ENCODE results near the gene ANXA7. TPM values are rescaled to one million over a fixed set of nuclear protein-coding genes. Genes with fewer than 3 reads are reported as not detected.

Gene ANXA7
- total and polyA plus RNA-seq, 8 donors = 16.2 to 103 (median 58.1) TPM

DNA sequence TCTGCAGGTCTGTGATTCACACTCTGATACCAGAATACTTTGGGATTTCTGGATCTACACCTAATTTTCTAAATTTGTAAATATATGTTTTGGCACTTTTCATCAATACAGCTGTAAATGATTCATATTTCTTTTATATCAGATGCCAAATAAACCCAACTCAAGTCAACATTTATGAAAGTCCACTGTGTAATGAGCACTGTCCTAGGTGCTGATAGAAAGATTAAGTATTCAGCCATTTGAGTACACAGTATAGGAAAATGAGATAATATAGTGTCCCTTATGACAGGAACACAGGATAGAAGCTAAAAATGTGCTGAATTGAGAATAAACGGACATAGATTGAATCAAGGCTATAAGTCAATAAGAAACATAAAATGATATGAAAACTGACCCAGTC, 6.4 kb downstream of the ANXA7 start:
- H3K4me3 ChIP-seq = no peak overlapping the region
- no peaks in the 10 kb centered on the region for H3K27me3 ChIP-seq
- no peak for TF ChIP-seq EP300 (IDR thresholded peaks at IDR 0.05)
- TF ChIP-seq, protein P1, sequence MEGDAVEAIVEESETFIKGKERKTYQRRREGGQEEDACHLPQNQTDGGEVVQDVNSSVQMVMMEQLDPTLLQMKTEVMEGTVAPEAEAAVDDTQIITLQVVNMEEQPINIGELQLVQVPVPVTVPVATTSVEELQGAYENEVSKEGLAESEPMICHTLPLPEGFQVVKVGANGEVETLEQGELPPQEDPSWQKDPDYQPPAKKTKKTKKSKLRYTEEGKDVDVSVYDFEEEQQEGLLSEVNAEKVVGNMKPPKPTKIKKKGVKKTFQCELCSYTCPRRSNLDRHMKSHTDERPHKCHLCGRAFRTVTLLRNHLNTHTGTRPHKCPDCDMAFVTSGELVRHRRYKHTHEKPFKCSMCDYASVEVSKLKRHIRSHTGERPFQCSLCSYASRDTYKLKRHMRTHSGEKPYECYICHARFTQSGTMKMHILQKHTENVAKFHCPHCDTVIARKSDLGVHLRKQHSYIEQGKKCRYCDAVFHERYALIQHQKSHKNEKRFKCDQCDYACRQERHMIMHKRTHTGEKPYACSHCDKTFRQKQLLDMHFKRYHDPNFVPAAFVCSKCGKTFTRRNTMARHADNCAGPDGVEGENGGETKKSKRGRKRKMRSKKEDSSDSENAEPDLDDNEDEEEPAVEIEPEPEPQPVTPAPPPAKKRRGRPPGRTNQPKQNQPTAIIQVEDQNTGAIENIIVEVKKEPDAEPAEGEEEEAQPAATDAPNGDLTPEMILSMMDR (IDR thresholded peaks at IDR 0.05) = no peak
- TF ChIP-seq POLR2AphosphoS5 (IDR thresholded peaks at IDR 0.05) = no peak
- TF ChIP-seq POLR2A (IDR thresholded peaks at IDR 0.05) = no peak
- intact Hi-C loops (cut with DNase I; ENCODE audit: low total_unique reads) = no loop called here
- H3K36me3 ChIP-seq = peaks cover 0 to 10% (median 3%) of the 10 kb centered on the region in 4 donors
- 74 to 90% (median 84%) methylated on average over 1 of the region's 1 CpG for WGBS, 5 donors
- DNase-seq = no peak
- no peak overlapping the region for H3K27ac ChIP-seq
- H3K4me1 ChIP-seq = peaks cover 12 to 75% (median 49%) of the 10 kb centered on the region in 4 donors
- no peaks in the 10 kb centered on the region for H3K9me3 ChIP-seq

DNA sequence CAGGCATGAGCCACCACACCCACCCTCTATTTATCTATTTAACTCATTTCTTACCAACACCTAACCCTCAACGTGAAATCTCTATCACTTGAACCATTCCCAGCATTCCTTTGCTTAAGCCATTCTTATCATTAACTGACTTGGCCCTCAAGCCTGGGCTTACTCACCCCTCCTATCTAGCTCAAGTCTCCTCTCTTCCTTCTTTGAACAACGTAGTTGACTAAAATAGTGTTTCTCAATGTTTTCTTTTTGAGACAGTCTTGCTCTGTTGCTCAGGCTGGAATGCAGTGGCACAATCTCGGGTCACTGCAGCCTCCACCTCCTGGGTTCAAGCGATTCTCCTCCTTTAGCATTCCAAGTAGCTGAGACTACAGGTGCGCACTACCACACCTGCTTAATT, 7.0 kb downstream of the ANXA7 start:
- no peak for DNase-seq
- TF ChIP-seq EP300 (IDR thresholded peaks at IDR 0.05) (no peak), POLR2A (IDR thresholded peaks at IDR 0.05) (no peak), POLR2AphosphoS5 (IDR thresholded peaks at IDR 0.05) (no peak)
- TF ChIP-seq, protein P1 (IDR thresholded peaks at IDR 0.05) = no peak
- peaks cover 0 to 10% (median 3%) of the 10 kb centered on the region in 4 donors for H3K36me3 ChIP-seq
- intact Hi-C loops (cut with DNase I; ENCODE audit: low total_unique reads) = no loop called here
- H3K27ac ChIP-seq = no peak overlapping the region
- peaks cover 6 to 68% (median 43%) of the 10 kb centered on the region in 4 donors for H3K4me1 ChIP-seq
- H3K4me3 ChIP-seq = no peak overlapping the region
- 73 to 86% (median 75%) methylated on average over 5 of the region's 5 CpGs for WGBS, 5 donors
- H3K27me3 ChIP-seq = no peaks in the 10 kb centered on the region
- H3K9me3 ChIP-seq = no peaks in the 10 kb centered on the region

DNA sequence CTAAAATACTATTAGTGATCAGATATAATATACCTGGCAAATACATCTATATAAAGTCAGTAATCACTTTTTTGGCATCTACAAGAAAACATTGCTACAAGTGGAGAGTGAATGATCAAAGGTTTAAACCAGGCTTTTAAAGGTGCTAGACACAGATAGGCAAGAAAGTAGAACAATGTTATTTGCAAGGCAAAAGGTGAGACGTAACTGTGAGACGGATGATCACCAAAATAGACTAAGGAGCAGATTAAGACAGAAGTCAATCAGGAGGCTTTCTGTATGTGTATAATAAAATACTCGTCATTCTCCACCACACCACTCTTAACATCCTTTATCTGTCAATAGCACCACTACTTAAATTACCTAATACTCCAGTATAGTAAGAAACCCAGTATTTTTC, 8.3 kb downstream of the ANXA7 start:
- Histone ChIP-seq H3K4me3 (no peak overlapping the region), H3K36me3 (peaks cover 0 to 12% (median 3%) of the 10 kb centered on the region in 4 donors), H3K9me3 (no peaks in the 10 kb centered on the region), H3K4me1 (peaks cover 5 to 67% (median 37%) of the 10 kb centered on the region in 4 donors), H3K27ac (no peak overlapping the region), H3K27me3 (no peaks in the 10 kb centered on the region)
- no peak for DNase-seq
- intact Hi-C loops (cut with DNase I; ENCODE audit: low total_unique reads) = no loop called here
- 88 to 94% (median 93%) methylated on average over 3 of the region's 3 CpGs for WGBS, 5 donors
- TF ChIP-seq POLR2AphosphoS5 (IDR thresholded peaks at IDR 0.05) (no peak), EP300 (IDR thresholded peaks at IDR 0.05) (no peak), POLR2A (IDR thresholded peaks at IDR 0.05) (no peak)
- TF ChIP-seq, protein P1 (IDR thresholded peaks at IDR 0.05) = no peak

DNA sequence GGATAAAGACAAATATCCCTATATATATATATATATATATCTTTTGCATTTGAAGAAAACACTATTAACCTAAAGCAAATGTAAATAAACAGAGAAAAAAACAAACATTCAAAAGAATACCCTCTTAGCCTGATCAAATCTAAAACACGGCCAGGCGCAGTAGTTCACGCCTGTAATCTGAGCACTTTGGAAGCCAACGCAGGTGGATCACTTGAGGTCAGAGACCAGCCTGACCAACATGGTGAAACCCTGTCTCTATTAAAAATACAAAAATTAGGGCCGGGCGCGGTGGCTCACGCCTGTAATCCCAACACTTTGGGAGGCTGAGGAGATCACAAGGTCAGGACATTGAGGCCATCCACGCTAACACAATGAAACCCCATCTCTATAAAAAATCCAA, 9.2 kb downstream of the ANXA7 start:
- Histone ChIP-seq H3K27me3 (no peaks in the 10 kb centered on the region), H3K9me3 (no peaks in the 10 kb centered on the region), H3K4me1 (peaks cover 5 to 59% (median 33%) of the 10 kb centered on the region in 4 donors), H3K4me3 (no peak overlapping the region), H3K27ac (no peak overlapping the region), H3K36me3 (peaks cover 0 to 20% (median 5%) of the 10 kb centered on the region in 4 donors)
- DNase-seq = no peak
- intact Hi-C loops (cut with DNase I; ENCODE audit: low total_unique reads) = no loop called here
- 75 to 90% (median 85%) methylated on average over 9 of the region's 9 CpGs for WGBS, 5 donors
- TF ChIP-seq POLR2AphosphoS5 (IDR thresholded peaks at IDR 0.05) (no peak), EP300 (IDR thresholded peaks at IDR 0.05) (no peak), POLR2A (IDR thresholded peaks at IDR 0.05) (no peak)
- TF ChIP-seq, protein P1 (IDR thresholded peaks at IDR 0.05) = no peak

Data from stomach (tissue), 9 donors.